Measurements from ENCODE around the gene TUBGCP2. TPM values are rescaled to one million over a fixed set of nuclear protein-coding genes. Genes with fewer than 3 reads are reported as not detected.
A peak's percentile ranks its signal among the peaks of the same experiment; 100 is the strongest.

Gene TUBGCP2
- total RNA-seq, 1 experiment from 2014 or later, result 93.7 TPM

DNA sequence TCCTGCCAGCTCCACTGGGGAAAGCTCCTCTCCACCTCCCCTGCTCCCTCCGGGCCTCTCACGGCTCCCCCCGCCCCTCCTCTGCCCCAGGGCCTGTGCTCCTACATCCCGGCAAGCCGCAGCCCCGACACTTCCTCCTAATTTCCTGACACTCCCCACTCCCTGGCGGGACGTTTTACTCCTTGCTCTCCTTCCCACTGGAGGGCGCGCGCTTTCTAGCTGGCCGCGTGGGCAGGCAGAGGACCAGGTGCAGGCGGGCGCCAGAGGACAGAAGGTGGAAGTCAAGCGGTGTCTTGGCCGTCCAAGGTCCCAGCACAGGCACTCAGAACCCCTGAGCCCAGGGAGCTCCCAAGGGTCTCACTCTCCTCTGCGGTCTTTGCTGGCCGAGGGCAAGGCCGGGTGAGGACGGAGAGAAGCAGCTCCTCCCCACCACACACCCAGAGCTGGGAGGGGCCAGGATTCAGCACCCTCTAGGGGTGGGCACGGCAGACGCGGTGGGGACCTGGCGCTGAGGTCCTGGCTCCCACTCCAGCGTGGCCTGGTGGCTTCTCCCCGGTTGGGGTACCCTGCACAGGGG, 51.1 kb downstream of the TUBGCP2 start:
- BruUV-seq (replicated peaks), result no TSS peak
- in situ Hi-C loops (cut with HindIII; ENCODE audit: low pct_unique_long_range_greater_than_20kb, low sequenced_read_pairs), result no loop called here
- Histone ChIP-seq H3K9me3 (ENCODE audit: control insufficient read depth, insufficient read depth, low read depth, low read length) (no peaks in the 10 kb centered on the region), H3K4me3 (ENCODE audit: low read depth in 2 of 2, low read length in 2 of 2) (peak overlapping the region; percentile 38 to 45), H3K36me3 (ENCODE audit: control insufficient read depth, insufficient read depth, low read length) (no peaks in the 10 kb centered on the region), H3K27ac (ENCODE audit: low read length) (peak overlapping the region; percentile 4), H3K4me1 (ENCODE audit: control insufficient read depth, insufficient read depth, low read length) (peaks cover 44% of the 10 kb centered on the region), H3K27me3 (ENCODE audit: control insufficient read depth, insufficient read depth, low read length) (no peaks in the 10 kb centered on the region)
- DNase-seq (ENCODE audit: low read depth, low spot score) (no peak), ATAC-seq (peak; percentile 76)
- ChIA-PET POLR2A (interaction anchor here (0.5 kb wide), 1 partner anchor 47 kb away, joined by 5 read pairs; no protein-coding TSS in a partner anchor), CTCF (interaction anchor here (0.6 to 1.8 kb wide), 7 partner anchors 10 to 355 kb away, joined by 3 to 13 read pairs (median 5); no protein-coding TSS in a partner anchor)
- intact Hi-C loops (cut with micrococcal nuclease; ENCODE audit: unreplicated experiment), result no loop called here
- TF ChIP-seq TCF7L2 (IDR thresholded peaks at IDR 0.05; ENCODE audit: low read depth, low read length), result no peak
- no peak for TF ChIP-seq SIN3A (IDR thresholded peaks at IDR 0.05; ENCODE audit: borderline replicate concordance, insufficient read depth, low read depth, low read length)
- TF ChIP-seq, protein P1, sequence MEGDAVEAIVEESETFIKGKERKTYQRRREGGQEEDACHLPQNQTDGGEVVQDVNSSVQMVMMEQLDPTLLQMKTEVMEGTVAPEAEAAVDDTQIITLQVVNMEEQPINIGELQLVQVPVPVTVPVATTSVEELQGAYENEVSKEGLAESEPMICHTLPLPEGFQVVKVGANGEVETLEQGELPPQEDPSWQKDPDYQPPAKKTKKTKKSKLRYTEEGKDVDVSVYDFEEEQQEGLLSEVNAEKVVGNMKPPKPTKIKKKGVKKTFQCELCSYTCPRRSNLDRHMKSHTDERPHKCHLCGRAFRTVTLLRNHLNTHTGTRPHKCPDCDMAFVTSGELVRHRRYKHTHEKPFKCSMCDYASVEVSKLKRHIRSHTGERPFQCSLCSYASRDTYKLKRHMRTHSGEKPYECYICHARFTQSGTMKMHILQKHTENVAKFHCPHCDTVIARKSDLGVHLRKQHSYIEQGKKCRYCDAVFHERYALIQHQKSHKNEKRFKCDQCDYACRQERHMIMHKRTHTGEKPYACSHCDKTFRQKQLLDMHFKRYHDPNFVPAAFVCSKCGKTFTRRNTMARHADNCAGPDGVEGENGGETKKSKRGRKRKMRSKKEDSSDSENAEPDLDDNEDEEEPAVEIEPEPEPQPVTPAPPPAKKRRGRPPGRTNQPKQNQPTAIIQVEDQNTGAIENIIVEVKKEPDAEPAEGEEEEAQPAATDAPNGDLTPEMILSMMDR (IDR thresholded peaks at IDR 0.05), result peak; percentile 95
- TF ChIP-seq REST (IDR thresholded peaks at IDR 0.05; ENCODE audit: insufficient read depth in 1 of 2, low read depth in 2 of 2, low read length in 1 of 2), result no peak
- TF ChIP-seq POLR2AphosphoS5 (IDR thresholded peaks at IDR 0.05; ENCODE audit: low read depth, low read length), result peak; percentile 61; the same call in 1 of the 2 replicates

- no peak for DNase-seq (ENCODE audit: low read depth, low spot score)
- CTCF ChIA-PET, result no interaction called here
- POLR2A ChIA-PET, result no interaction called here
- no peak for TF ChIP-seq TCF7L2 (IDR thresholded peaks at IDR 0.05; ENCODE audit: low read depth, low read length)
- no peak for TF ChIP-seq SIN3A (IDR thresholded peaks at IDR 0.05; ENCODE audit: borderline replicate concordance, insufficient read depth, low read depth, low read length)
- no peaks in the 10 kb centered on the region for H3K27me3 ChIP-seq (ENCODE audit: control insufficient read depth, insufficient read depth, low read length)
- no peak for ATAC-seq
- no TSS peak for BruUV-seq (replicated peaks)
- H3K36me3 ChIP-seq (ENCODE audit: control insufficient read depth, insufficient read depth, low read length), result no peaks in the 10 kb centered on the region
- no peaks in the 10 kb centered on the region for H3K9me3 ChIP-seq (ENCODE audit: control insufficient read depth, insufficient read depth, low read depth, low read length)
- H3K27ac ChIP-seq (ENCODE audit: low read length), result no peak overlapping the region
- no peak overlapping the region for H3K4me3 ChIP-seq (ENCODE audit: low read depth in 2 of 2, low read length in 2 of 2)
- in situ Hi-C loops (cut with HindIII; ENCODE audit: low pct_unique_long_range_greater_than_20kb, low sequenced_read_pairs) (no loop called here), intact Hi-C loops (cut with micrococcal nuclease; ENCODE audit: unreplicated experiment) (no loop called here)
- H3K4me1 ChIP-seq (ENCODE audit: control insufficient read depth, insufficient read depth, low read length), result peaks cover 31% of the 10 kb centered on the region
Observed at GRCh38 chr10:133255323-133255722, 53.3 kb downstream of the TUBGCP2 start.

GRCh38 chr10:133254421-133255120, 54.1 kb downstream of the TUBGCP2 start:
- no TSS peak for BruUV-seq (replicated peaks)
- H3K4me3 ChIP-seq (ENCODE audit: low read depth in 2 of 2, low read length in 2 of 2), result no peak overlapping the region
- ChIA-PET POLR2A (no interaction called here), CTCF (no interaction called here)
- ATAC-seq (no peak), DNase-seq (ENCODE audit: low read depth, low spot score) (no peak)
- intact Hi-C loops (cut with micrococcal nuclease; ENCODE audit: unreplicated experiment), result no loop called here
- no peaks in the 10 kb centered on the region for H3K27me3 ChIP-seq (ENCODE audit: control insufficient read depth, insufficient read depth, low read length)
- TF ChIP-seq POLR2AphosphoS5 (IDR thresholded peaks at IDR 0.05; ENCODE audit: low read depth, low read length) (no peak), SIN3A (IDR thresholded peaks at IDR 0.05; ENCODE audit: borderline replicate concordance, insufficient read depth, low read depth, low read length) (no peak)
- TF ChIP-seq, protein P1 (IDR thresholded peaks at IDR 0.05), result no peak
- peaks cover 25% of the 10 kb centered on the region for H3K4me1 ChIP-seq (ENCODE audit: control insufficient read depth, insufficient read depth, low read length)
- H3K27ac ChIP-seq (ENCODE audit: low read length), result no peak overlapping the region
- H3K9me3 ChIP-seq (ENCODE audit: control insufficient read depth, insufficient read depth, low read depth, low read length), result no peaks in the 10 kb centered on the region
- in situ Hi-C loops (cut with HindIII; ENCODE audit: low pct_unique_long_range_greater_than_20kb, low sequenced_read_pairs), result no loop called here
- no peaks in the 10 kb centered on the region for H3K36me3 ChIP-seq (ENCODE audit: control insufficient read depth, insufficient read depth, low read length)
